NCI-H510A (cell line): ENCODE results near the gene ATRNL1.
"Not testable (repeated sequence)": the region's sequence is repeated elsewhere in the genome, so short reads cannot be mapped to it uniquely, and the experiment has no call there.

Experiments used
- DNase-seq: peaks from one replicate; lab custom pipeline; 2025; lab: John Stamatoyannopoulos, UW

The ATRNL1 gene

DNA sequence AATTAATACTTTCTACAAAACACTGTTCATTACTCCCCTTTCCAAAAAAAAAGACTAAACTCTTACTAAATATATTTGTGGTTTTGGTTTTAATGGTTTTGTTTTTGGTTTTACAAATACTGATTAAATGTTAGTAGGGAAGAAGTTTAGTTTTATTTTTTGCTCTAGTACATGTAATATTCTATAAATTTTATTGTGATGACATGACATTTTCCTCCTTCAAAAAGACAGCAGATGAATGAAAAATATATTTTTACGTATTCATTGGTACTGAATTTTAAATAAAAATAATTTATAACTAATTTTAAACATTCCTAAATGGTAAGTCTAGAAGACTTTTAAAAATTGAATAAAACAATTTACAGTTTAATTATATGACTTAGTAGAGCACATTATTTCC, 667.0 kb downstream of the ATRNL1 start:
- DNase-seq: no peak

DNA sequence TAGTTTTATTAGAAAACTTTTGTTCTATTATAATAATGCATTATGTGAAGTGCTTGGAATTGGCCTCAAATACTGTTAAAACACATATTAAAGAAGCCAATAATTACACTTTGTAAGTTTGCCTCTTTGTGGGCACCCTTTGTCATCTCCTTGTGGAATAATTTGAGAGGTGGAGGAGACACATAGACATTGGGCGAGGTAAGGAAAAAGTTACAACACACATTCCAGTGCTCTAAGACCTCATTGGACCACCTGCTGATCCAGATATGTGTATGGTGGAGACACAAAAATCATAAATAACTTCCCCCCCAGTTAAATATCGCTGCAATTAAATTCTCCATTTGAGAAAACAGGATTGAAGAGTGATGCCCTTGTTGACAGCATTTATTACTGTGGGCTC, 668.0 kb downstream of the ATRNL1 start:
- DNase-seq: no peak

DNA sequence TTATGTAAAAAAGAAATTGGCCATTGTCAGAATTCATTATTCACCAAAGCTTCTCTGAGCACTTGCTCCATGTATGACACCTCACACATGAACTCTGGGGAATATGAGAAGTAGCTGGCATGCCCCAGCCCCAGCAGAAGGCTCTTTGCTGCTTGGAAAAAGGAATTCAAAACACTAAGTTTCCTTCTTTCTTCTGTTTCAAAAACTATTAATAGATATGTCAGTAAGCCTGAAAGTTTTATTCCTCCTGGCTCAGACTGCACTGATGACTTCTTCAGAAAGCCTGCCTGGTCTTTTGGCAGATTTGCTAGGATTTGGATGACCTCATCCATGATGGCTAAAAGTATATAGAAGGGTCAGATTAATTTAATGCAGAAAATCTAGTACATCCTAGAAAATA, 668.9 kb downstream of the ATRNL1 start:
- no peak for DNase-seq

DNA sequence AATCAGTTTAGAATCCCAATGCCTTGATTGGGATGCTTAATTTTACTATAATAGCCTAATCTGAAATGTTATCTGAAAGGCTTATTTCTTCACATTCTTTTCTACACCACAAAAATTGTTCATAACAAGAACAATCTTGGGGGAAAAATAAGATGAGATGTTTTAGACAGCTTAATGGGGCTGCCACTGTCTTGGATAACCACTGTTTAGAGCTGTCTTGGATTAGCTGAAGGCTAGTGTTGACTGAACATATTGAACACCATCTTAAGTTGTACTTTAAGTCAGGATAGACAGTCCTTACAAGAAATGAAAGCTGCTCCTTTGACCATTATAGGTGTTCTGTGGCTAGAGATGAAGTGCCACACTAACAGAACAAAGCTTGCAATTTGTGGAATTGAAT, 678.6 kb downstream of the ATRNL1 start:
- DNase-seq: no peak

DNA sequence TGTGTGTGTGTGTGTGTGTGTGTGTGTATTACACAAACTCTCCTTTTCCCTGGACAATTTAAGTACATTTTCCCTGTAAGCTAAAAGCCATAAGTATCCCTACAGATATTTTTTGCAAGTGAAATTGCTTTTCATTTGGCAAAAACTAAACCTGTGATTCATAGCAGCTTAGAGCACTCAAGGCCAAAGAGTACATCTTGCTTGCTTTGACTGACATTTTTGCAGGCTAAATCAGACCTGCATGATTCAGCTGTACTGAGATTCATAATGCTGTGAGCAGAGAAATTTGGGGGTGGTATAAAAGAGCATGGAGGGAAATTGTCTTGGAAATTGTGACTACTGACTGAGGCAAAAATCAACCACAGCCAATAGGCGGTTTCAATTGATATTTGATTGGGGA, 679.4 kb downstream of the ATRNL1 start:
- no peak for DNase-seq

DNA sequence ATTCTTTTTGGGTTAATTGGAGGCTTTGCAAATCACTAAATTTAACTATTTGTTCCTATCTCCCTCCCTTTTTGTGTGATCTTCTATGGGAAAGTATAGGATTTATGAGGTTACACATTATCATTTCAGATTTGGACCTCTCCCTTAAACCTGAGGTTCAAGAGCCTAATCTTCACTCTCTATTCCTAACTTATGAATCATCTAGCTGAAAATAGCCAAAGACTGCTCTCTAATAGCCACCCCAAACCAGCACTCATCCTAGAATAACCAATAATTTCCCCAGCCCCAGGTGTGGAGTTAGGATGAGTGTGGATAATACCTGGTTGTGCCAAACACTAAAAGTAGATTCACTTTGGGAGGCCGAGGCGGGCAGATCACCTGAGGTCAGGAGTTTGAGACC, 680.7 kb downstream of the ATRNL1 start:
- DNase-seq: no peak

DNA sequence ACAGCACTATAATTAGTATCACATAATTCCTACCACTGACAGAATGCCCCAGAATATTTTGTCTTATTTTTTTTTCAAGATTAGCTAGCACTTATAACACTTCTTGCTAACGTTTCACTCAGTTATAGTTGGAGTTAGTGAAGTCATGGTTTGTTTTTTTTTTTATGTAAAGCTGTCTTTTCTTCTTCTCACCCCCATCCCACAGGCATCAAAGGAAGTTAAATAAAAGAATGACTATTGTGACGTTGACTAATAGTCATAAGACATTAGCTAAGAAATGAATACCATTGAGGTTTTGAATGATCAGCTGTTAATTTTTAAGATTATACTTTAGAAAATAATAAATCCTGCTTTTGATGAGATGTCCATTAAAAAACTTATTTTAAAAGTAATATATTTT, 681.6 kb downstream of the ATRNL1 start:
- no peak for DNase-seq

DNA sequence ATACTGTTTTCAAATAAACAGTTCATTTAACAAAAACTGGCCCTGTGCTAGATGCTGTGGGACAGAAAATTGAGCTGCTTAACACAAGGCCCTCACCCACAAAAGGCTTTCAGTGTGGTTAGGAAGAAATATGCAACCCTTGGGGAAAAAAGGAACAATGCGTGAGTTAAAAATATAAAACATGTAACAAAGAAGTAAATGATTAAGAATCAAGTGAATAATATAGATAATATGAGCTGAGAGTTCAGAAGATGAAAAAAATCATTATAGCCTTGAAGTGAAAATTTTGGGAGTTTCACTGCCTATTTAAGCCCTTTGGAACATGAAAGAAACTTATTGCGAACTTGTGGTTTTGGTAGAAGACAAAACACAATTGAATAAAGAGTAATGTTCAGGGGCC, 684.5 kb downstream of the ATRNL1 start:
- DNase-seq: no peak

DNA sequence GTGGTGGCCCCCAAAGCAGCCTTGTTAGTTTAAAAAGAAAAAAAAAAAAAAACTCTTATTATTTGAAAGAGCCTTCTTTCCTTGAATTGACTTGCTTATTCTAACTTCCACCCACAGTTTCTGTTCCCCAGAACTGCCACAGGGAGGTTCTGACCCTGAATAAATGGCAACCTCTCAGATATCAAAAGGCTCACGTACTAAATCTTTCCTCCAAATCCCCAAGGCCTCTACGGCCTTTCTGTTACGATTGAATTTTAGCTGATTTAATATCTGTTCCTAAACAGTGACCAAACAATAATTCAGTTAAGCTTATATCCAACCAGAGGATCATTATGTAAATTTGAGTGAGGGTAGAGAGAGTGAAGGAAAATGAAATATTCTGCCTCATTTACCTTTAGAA, 697.1 kb downstream of the ATRNL1 start:
- no peak for DNase-seq

DNA sequence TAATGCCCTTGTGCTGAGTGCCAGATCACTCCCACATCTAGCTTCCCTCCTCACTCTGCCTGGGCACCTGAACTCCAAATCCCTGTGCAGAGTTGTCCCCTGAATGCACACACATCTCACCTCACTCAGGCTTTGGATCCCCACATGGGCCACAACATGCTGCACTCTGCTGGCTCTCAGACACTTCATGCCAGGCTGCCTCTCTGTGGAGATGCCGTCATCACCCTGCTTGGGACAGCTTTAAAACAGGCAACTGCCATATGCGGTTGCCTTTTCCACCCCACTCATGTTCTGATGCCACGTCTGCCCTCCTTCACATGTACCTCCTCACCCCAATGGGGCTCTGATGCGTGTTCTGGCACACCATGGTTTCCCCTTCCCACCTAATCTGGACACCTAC, 702.8 kb downstream of the ATRNL1 start:
- DNase-seq: no peak

DNA sequence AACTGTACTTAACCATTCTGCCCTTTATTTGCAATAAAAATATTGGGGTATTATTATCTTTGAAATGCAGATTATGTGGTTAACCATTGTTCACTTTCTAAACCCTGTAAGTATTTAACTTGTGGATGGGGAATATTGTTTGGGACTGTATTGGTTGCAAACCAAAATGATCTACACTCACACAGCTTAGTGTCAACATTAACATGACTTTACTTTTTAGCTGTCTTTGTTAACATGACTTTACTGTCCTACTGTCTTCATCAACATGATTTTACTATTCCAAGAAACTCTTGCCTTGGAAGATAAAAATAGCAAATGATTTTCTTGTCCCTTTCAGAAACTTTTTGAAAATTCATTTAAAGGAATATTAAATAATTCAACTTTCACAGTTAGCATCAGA, 708.3 kb downstream of the ATRNL1 start:
- no peak for DNase-seq

DNA sequence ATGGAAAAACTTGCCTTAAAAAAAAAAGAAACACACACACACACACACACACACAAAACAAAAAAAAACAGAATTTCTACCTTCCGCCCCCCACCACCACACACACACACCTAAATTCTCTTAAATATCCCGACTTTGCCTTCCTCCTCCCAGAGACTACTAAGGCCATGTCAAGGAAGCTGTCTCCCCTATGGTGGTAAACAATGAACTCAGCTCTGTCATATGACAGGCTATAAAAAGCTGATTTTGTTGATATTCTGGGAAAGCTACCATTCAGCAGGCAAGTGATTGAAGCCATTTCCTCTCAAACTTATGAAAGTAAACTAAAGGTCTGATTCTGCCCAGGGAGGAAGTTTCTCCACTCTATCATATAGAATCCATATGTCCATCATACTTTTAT, 708.8 kb downstream of the ATRNL1 start:
- DNase-seq: no peak

DNA sequence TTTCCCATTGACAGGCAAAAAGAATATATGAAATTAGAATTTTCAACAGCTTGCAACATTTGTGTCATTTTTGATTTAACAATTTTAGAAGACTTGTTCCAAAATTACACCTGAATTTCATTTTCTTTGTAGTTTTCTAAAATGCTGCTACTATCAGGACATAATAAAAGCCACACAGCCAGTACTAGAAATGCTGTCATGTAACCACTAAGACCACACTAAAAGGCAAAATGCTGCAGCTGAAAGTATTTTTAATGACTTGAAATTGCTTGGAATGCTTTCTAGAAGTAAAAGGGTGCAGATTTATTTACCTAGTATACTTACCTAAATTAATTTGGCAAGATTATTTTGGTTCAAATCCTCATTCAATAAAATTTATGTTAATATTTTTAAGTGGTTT, 709.7 kb downstream of the ATRNL1 start:
- no peak for DNase-seq

DNA sequence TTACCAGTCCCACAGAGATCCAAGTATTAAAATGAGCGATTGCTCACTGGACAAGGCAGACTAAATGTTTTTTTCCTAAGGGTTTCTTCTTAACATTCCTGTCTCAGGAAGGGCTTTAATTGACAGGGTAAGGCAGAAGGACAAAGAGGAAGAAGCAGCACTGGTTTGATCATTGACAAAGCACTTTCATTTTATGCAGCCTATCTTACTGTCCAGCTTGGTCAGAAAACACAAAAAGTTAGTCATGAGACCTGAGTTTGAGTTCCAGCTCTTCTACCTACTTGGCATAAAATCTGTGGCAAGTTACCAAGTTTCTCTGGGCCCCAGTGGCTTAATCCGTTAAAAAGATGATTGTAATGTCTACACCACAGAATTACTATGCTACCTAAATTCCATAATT, 721.4 kb downstream of the ATRNL1 start:
- DNase-seq: no peak

DNA sequence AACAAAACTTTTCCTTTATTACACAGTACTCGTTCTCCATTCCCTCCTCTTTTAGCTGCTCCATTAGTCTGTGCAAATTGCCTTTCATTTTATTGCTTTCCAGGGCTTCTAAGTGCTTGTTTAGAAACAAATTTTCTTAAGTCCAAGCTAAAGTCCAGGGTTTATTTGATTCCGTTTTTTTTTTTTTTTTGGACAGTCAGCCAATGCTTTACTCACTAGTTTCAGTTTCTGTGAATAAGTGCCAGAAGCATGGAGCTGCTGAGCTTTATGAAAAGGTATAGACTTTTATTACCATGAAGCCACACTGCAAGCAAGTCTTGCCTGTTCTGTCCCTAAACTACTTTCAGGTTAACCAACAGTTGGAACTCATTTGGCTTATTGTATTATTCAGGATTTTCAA, 724.8 kb downstream of the ATRNL1 start:
- DNase-seq: no peak

DNA sequence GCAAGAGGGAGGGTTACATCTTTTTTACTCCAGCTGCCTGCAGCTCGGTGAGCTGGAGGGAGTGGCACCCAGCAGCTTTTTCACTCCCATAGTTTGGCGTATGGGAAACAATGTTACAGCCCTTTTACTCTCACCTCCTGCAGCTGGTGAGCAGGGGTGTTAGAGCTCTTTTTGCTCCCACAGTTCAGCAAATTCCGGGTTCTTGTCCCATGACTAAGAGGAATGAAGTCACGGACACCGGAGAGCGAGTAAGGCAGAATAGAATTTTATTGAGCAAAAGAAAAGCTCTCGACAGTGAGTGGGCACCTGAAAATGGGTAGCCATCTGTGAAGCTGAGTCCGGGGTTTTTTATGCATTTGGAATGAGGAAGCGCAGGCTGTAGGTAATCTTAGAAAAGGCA, 733.2 kb downstream of the ATRNL1 start:
- DNase-seq: no peak

DNA sequence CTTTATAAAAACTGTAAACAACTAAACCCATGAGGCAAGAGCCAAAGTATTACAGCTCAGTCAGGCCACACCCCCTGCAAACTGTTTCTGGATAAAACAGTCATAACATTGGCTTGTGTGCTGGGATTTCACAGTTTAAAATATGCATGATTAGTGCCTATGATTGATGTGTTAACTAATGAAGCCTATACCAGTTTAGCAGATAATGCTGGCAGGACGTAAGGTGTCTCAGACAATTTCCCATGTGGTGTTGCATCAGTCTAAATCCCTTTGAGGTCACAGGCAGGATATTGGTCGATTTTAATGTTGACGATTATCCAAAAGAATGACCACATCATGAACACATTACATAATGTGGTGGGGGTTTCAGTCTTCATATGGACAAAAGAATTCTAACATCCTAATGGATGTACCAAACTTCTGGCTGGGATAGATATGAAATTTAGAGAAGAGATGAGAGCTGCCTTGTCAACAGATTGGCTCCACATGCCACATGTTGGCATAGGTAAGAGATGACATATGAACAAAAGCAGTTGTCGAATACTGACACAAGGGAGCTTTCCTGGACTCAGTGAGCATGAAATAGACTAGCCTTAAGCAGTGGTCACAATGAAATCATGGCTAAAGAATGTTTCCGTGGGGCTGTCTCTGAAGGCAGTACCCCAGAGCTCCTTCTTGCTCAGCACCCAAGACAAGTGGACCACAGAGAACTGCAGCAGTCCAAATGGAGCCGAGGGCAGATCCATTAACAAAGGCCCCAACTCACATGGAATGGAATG, 734.3 kb downstream of the ATRNL1 start:
- DNase-seq: no peak

DNA sequence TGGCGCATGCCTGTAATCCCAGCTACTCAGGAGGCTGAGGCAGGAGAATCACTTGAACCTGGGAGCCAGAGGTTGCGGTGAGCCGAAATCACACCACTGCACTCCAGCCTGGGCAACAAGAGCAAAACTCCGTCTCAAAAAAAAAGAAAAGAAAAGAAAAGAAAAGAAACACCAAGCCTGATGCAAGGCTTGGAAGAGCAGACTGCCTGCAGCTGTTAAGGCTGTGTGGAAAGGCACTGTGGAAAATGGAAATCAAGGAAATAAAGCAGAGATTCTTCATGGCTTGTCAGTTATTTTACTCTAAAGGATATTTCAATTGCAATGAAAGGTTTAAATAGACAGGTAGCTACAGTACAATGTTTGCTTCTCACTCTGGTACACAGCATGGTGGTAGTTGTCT, 735.0 kb downstream of the ATRNL1 start:
- DNase-seq: not testable (repeated sequence)

DNA sequence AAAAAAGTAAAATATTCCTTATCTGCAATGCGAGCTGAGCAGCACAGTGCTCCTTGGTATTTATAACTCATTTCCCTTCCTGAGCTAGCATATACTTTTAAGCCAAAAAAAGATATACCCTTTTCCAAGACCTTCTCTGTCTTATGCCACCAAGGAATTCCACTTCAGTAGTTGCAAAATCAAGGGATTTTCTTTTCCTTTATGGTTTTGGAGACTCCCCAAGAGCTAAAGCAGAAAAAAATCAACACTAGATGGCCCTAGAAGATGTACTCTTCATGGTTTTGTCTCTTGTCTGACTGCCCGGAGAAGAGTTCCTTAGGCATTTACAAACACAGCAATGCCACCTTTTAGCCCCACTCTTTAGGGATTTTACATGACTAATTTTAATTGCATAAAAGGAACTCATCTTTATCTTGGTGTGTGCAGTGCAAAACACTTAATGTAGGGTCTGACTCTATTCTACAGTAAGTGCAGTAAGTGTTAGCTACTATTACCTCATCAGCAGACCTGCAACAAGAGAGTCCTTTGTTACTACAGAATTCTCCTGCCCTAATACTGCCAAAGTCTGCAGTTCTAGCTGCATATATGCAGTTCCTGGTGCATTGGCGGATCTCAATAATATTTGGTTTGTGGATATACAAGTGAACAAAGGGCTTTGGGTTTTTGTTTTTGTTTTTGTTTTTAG, 736.5 kb downstream of the ATRNL1 start:
- DNase-seq: no peak

DNA sequence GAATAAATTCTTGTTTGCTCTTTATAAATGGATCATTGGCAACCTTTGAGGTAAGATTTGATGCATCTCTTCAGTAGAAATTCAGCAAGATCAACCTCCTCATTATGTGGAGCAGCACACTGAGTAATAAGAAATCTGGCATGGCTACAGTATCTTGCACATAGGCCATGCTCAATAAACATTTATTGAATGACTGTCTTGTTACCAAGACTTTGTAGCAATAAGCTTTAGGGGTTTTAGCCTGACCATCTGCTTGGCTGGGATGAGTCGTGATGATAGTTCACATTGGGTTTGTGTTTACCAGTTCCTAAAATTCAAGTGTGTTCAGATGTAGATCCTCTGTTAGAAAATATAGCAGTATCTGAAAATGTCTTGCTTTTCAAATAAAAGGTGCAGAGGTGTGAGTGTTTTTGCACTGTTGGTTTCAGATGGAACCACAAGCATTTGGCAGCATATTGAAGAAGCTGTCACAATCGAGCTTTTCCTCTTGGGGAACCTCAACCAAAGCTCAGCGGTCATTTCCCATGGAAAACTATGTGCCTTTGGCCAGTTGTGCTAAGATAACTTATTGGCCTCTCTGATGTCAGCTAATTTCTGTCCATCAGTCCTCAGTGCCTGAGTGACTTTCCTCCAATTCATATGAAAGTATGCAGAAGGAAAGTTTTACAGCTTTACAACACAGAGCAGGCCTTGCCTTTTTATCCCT, 737.3 kb downstream of the ATRNL1 start:
- no peak for DNase-seq

DNA sequence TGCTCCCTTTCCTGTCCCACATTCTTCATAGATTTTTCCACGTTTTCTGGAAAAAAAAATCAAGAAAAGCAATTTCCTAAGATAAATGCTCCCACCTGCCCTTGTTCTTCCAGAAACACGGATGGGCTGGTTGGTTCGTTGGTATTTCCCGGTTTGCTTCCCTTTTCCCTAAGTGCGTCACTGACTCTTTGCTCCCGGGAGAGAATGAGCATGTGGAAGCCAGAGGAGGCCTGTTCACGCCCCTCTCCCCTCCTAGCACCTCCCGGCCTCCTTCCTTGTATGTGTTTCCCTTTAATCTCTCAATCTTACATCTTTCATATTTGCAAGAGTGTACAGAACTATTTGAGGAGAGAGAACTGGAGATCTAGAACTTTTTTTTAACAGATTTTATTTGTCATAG, 737.9 kb downstream of the ATRNL1 start:
- no peak for DNase-seq

DNA sequence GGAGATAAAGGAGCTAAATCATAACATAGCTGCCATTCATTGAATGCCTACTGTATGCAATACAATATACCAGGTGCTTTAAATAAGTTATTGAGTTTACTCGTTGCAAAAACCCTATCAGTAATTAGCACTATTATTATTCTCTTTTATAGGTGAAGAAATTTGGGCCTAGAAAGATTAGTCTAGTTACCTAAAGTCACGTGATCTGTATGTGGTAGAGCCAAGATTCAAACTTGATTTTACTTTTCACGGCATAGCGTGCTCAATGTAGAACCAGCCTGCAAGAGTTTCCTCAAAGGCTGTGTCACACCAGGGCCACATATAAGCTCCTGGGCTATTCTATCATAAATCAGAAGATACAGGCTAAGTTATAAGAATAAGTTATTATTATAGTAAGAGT, 740.0 kb downstream of the ATRNL1 start:
- no peak for DNase-seq

DNA sequence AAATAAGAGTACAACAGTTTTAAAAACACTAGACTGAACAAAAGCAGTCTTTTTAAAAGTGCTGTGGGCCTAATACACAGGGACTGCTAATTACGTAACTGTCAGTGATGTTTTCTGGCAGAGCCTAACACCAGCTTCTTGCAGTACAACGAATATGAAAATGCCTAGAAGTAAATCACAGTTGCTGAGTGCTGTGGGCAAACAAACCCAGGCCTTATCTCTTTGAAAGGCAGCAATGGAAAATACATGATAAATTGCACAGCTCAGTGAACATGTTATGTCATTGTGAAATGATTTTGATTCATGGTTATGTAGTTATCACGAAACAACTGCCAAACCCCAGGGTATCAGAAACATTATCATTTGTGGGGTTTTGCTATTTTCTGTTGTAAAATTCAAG, 751.4 kb downstream of the ATRNL1 start:
- no peak for DNase-seq
